Measurements from ENCODE around the gene PLCH2. TPM values are rescaled to one million over a fixed set of nuclear protein-coding genes. Genes with fewer than 3 reads are reported as not detected.

PLCH2 gene
- total RNA-seq, 2 experiments from 2014 or later: 1.4 to 2.2 TPM

- Histone ChIP-seq H3K36me3 (ENCODE audit: insufficient read depth, low read length) (no peaks in the 10 kb centered on the region), H3K9me2 (ENCODE audit: insufficient read depth, low read length) (no peaks in the 10 kb centered on the region), H3K4me2 (ENCODE audit: low read length) (peak overlapping the region; percentile 77), H4K20me1 (ENCODE audit: insufficient read depth, low read length) (no peaks in the 10 kb centered on the region), H3K4me1 (ENCODE audit: insufficient read depth, low read length, poor library complexity, severe bottlenecking) (peaks cover 88% of the 10 kb centered on the region), H3K4me3 (ENCODE audit: low read depth, low read length, poor library complexity, severe bottlenecking) (peak overlapping the region; percentile 30), H3K79me2 (ENCODE audit: insufficient read depth, low read depth, low read length) (no peaks in the 10 kb centered on the region), H3K9me3 (ENCODE audit: low read length) (no peaks in the 10 kb centered on the region), H3K27ac (ENCODE audit: low read depth, low read length, poor library complexity, severe bottlenecking) (peak overlapping the region; percentile 61), H2AFZ (ENCODE audit: low read length) (no peak overlapping the region; the same call in 1 of the 2 replicates)
- no peak for DNase-seq (ENCODE audit: low spot score)
- TF ChIP-seq CTCF (conservative IDR thresholded peaks at IDR 0.05; ENCODE audit: low read length) (no peak), EZH2phosphoT487 (IDR thresholded peaks at IDR 0.05; ENCODE audit: borderline replicate concordance, low read depth, low read length) (no peak)
- BruUV-seq (replicated peaks): no TSS peak
- POLR2A ChIA-PET: no interaction called here
- CTCF ChIA-PET (ENCODE audit: unreplicated experiment): no interaction called here
- intact Hi-C loops (cut with micrococcal nuclease; ENCODE audit: unreplicated experiment): loop anchor here (1.0 kb wide), 2 partner anchors 50 to 83 kb away; no protein-coding TSS in a partner anchor
Observed at GRCh38 chr1:2496746-2497145, 20.7 kb downstream of the PLCH2 start.

GRCh38 chr1:2497891-2498290 is 21.8 kb downstream of the PLCH2 start:
- H3K79me2 ChIP-seq (ENCODE audit: insufficient read depth, low read depth, low read length): no peaks in the 10 kb centered on the region
- TF ChIP-seq CTCF (conservative IDR thresholded peaks at IDR 0.05; ENCODE audit: low read length) (no peak), EZH2phosphoT487 (IDR thresholded peaks at IDR 0.05; ENCODE audit: borderline replicate concordance, low read depth, low read length) (no peak)
- CTCF ChIA-PET (ENCODE audit: unreplicated experiment): no interaction called here
- POLR2A ChIA-PET: no interaction called here
- peaks cover 76% of the 10 kb centered on the region for H3K4me1 ChIP-seq (ENCODE audit: insufficient read depth, low read length, poor library complexity, severe bottlenecking)
- intact Hi-C loops (cut with micrococcal nuclease; ENCODE audit: unreplicated experiment): no loop called here
- peak; percentile 26 for DNase-seq (ENCODE audit: low spot score)
- no peak overlapping the region for H2AFZ ChIP-seq (ENCODE audit: low read length)
- no peaks in the 10 kb centered on the region for H3K36me3 ChIP-seq (ENCODE audit: insufficient read depth, low read length)
- BruUV-seq (replicated peaks): no TSS peak
- H3K4me2 ChIP-seq (ENCODE audit: low read length): peak overlapping the region; percentile 77; the same call in 1 of the 2 replicates
- no peaks in the 10 kb centered on the region for H3K9me2 ChIP-seq (ENCODE audit: insufficient read depth, low read length)
- H3K9me3 ChIP-seq (ENCODE audit: low read length): no peaks in the 10 kb centered on the region
- H4K20me1 ChIP-seq (ENCODE audit: insufficient read depth, low read length): no peaks in the 10 kb centered on the region
- peak overlapping the region; percentile 12 for H3K27ac ChIP-seq (ENCODE audit: low read depth, low read length, poor library complexity, severe bottlenecking)
- no peak overlapping the region for H3K4me3 ChIP-seq (ENCODE audit: low read depth, low read length, poor library complexity, severe bottlenecking)

- no peaks in the 10 kb centered on the region for H3K9me3 ChIP-seq (ENCODE audit: low read length)
- TF ChIP-seq CTCF (conservative IDR thresholded peaks at IDR 0.05; ENCODE audit: low read length) (no peak), EZH2phosphoT487 (IDR thresholded peaks at IDR 0.05; ENCODE audit: borderline replicate concordance, low read depth, low read length) (no peak)
- peaks cover 69% of the 10 kb centered on the region for H3K4me1 ChIP-seq (ENCODE audit: insufficient read depth, low read length, poor library complexity, severe bottlenecking)
- no peak overlapping the region for H3K4me2 ChIP-seq (ENCODE audit: low read length)
- no peak overlapping the region for H3K4me3 ChIP-seq (ENCODE audit: low read depth, low read length, poor library complexity, severe bottlenecking)
- H3K9me2 ChIP-seq (ENCODE audit: insufficient read depth, low read length): no peaks in the 10 kb centered on the region
- ChIA-PET POLR2A (no interaction called here), CTCF (ENCODE audit: unreplicated experiment) (no interaction called here)
- no peaks in the 10 kb centered on the region for H3K36me3 ChIP-seq (ENCODE audit: insufficient read depth, low read length)
- intact Hi-C loops (cut with micrococcal nuclease; ENCODE audit: unreplicated experiment): no loop called here
- no peaks in the 10 kb centered on the region for H3K79me2 ChIP-seq (ENCODE audit: insufficient read depth, low read depth, low read length)
- no peaks in the 10 kb centered on the region for H4K20me1 ChIP-seq (ENCODE audit: insufficient read depth, low read length)
- H3K27ac ChIP-seq (ENCODE audit: low read depth, low read length, poor library complexity, severe bottlenecking): no peak overlapping the region
- DNase-seq (ENCODE audit: low spot score): no peak
- BruUV-seq (replicated peaks): no TSS peak
- no peak overlapping the region for H2AFZ ChIP-seq (ENCODE audit: low read length)
Observed at GRCh38 chr1:2498648-2499047, 22.6 kb downstream of the PLCH2 start.
